ENCODE results near the gene TMPRSS7.

DNA sequence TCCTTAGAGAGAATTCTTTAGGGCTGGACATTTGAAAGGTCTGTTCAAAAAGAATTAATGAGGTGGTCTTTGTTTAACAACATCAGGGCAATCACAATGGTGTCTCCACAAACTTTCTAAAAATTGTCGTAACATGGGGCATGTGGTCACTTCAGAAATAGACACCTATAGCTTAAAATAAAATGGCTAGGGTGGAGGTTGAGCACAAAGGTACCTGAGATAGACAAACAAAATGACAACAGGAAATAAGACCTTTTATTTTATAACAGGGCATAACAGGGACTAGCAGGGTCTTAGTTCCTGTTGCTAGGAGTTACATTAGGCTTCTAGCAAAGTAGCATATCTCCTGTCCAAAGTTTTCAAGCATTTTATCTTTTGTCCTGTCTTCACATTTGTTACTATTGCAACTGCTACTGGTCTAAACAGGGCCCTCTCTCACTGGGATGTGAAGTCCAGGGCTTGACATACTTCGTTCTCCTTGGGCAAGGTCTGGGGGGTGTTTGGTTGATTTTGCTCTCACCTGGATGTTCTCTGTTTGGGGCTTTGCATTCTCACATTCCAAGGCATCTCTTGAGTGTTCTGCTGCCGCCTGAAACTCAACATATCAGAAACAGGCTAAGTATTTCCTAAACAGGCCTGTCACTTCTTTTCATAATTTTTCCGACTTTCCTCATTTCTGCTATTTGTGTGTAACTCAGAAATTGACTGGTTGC, 95.5 kb downstream of the TMPRSS7 start:
- TF ChIP-seq, protein P1, sequence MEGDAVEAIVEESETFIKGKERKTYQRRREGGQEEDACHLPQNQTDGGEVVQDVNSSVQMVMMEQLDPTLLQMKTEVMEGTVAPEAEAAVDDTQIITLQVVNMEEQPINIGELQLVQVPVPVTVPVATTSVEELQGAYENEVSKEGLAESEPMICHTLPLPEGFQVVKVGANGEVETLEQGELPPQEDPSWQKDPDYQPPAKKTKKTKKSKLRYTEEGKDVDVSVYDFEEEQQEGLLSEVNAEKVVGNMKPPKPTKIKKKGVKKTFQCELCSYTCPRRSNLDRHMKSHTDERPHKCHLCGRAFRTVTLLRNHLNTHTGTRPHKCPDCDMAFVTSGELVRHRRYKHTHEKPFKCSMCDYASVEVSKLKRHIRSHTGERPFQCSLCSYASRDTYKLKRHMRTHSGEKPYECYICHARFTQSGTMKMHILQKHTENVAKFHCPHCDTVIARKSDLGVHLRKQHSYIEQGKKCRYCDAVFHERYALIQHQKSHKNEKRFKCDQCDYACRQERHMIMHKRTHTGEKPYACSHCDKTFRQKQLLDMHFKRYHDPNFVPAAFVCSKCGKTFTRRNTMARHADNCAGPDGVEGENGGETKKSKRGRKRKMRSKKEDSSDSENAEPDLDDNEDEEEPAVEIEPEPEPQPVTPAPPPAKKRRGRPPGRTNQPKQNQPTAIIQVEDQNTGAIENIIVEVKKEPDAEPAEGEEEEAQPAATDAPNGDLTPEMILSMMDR (IDR thresholded peaks at IDR 0.05), result no peak
- TF ChIP-seq POLR2A (IDR thresholded peaks at IDR 0.05), result no peak

Measured in body of pancreas (tissue), 4 donors.